NCI-H187 treated with DMSO at 0.1 percent for 48 hours (cell line): ENCODE measurements around the gene TWIST2.

Experiments used
- DNase-seq: peaks from one replicate; lab custom pipeline; 2025; lab: John Stamatoyannopoulos, UW

TWIST2 gene

GRCh38 chr2:238890618-238891456 is 43.0 kb downstream of the TWIST2 start:
- DNase-seq: no peak

GRCh38 chr2:238891457-238892203 is 43.7 kb downstream of the TWIST2 start:
- no peak for DNase-seq

GRCh38 chr2:238892204-238892500 is 44.3 kb downstream of the TWIST2 start:
- DNase-seq: no peak

- no peak for DNase-seq
Observed at GRCh38 chr2:238892796-238893195, 44.9 kb downstream of the TWIST2 start.

- no peak for DNase-seq
Observed at GRCh38 chr2:238893349-238894000, 45.6 kb downstream of the TWIST2 start.

GRCh38 chr2:238894226-238894949 is 46.5 kb downstream of the TWIST2 start:
- no peak for DNase-seq

- no peak for DNase-seq
Observed at GRCh38 chr2:238894950-238895298, 47.0 kb downstream of the TWIST2 start.

- DNase-seq: no peak
Observed at GRCh38 chr2:238895361-238895882, 47.5 kb downstream of the TWIST2 start.

GRCh38 chr2:238895891-238896600 is 48.2 kb downstream of the TWIST2 start:
- DNase-seq: no peak

- DNase-seq: no peak
Observed at GRCh38 chr2:238896641-238897040, 48.8 kb downstream of the TWIST2 start.

GRCh38 chr2:238897122-238897880 is 49.4 kb downstream of the TWIST2 start:
- DNase-seq: no peak

- no peak for DNase-seq
Observed at GRCh38 chr2:238897911-238898311, 50.0 kb downstream of the TWIST2 start.

- DNase-seq: no peak
Observed at GRCh38 chr2:238898534-238899281, 50.8 kb downstream of the TWIST2 start.

GRCh38 chr2:238899386-238899785 is 51.5 kb downstream of the TWIST2 start:
- no peak for DNase-seq

- no peak for DNase-seq
Observed at GRCh38 chr2:238900511-238900910, 52.6 kb downstream of the TWIST2 start.

GRCh38 chr2:238901461-238902057 is 53.7 kb downstream of the TWIST2 start:
- no peak for DNase-seq

GRCh38 chr2:238902285-238902684 is 54.4 kb downstream of the TWIST2 start:
- no peak for DNase-seq

- DNase-seq: no peak
Observed at GRCh38 chr2:238903141-238903540, 55.3 kb downstream of the TWIST2 start.

GRCh38 chr2:238904177-238904576 is 56.3 kb downstream of the TWIST2 start:
- no peak for DNase-seq

- no peak for DNase-seq
Observed at GRCh38 chr2:238904716-238905115, 56.8 kb downstream of the TWIST2 start.
